Transverse colon (tissue), 4 donors: ENCODE data around the gene PLEKHO2. TPM values are rescaled to one million over a fixed set of nuclear protein-coding genes. Genes with fewer than 3 reads are reported as not detected.
A peak's percentile ranks its signal among the peaks of the same experiment; 100 is the strongest.

Source experiments
- DNase-seq: peaks from one replicate; pipeline ENCODE4 v3.0.0-alpha.2; 2019
- H3K27ac ChIP-seq, 4 donors: fragments of 200-600 bp; sonication (generic); 2 replicates each; pipeline ENCODE4 v1.5.1; 2016 to 2018; ENCODE audit warnings: inconsistent platforms in 4 of 4
- H3K27me3 ChIP-seq: fragments of 200-600 bp; sonication (generic); 2 replicates; pipeline ENCODE4 v1.5.1; 2017; ENCODE audit warnings: inconsistent platforms
- H3K36me3 ChIP-seq, 4 donors: fragments of 200-600 bp; sonication (generic); 2 replicates each; pipeline ENCODE4 v1.5.1; 2017 to 2019; ENCODE audit warnings: inconsistent platforms in 4 of 4
- H3K4me1 ChIP-seq, 4 donors: fragments of 200-600 bp; sonication (generic); 2 replicates each; pipeline ENCODE4 v1.5.1; 2017 to 2020; ENCODE audit warnings: inconsistent platforms in 4 of 4
- H3K4me3 ChIP-seq, 4 donors: fragments of 200-600 bp; sonication (generic); 1 replicate in 1 of 4; 2 replicates in 3 of 4; pipeline versions ENCODE4 v1.5.1 to v1.6.1; 2017 to 2019; ENCODE audit warnings: inconsistent platforms in 4 of 4
- H3K9me3 ChIP-seq, 2 donors: fragments of 200-600 bp; sonication (generic); 2 replicates each; pipeline ENCODE4 v1.5.1; 2017 to 2019; ENCODE audit warnings: inconsistent platforms in 2 of 2
- CTCF ChIP-seq, 5 experiments: fragments of 200-600 bp in 3 of 5; fragments of 450-650 bp in 2 of 5; sonication (generic) in 3 of 5; IDR thresholded peaks; 1 replicate in 2 of 5; 2 replicates in 3 of 5; pipeline ENCODE4 v1.5.1; 2016 to 2017; ENCODE audit warnings: antibody characterized with exemption in 5 of 5, inconsistent platforms in 3 of 5, mild to moderate bottlenecking in 2 of 5, moderate library complexity in 1 of 5
- EP300 ChIP-seq: sonication (generic); formaldehyde crosslinking; IDR thresholded peaks from one replicate; pipeline ENCODE4 v1.6.1; 2017; ENCODE audit warnings: antibody characterized with exemption, low read depth
- POLR2A ChIP-seq: fragments of 450-650 bp; IDR thresholded peaks from one replicate; pipeline ENCODE4 v1.6.1; 2016; ENCODE audit warnings: antibody characterized with exemption, mild to moderate bottlenecking, moderate library complexity
- POLR2AphosphoS5 ChIP-seq, 3 donors: sonication (generic); formaldehyde crosslinking; IDR thresholded peaks; one replicate each; pipeline ENCODE4 v1.6.1; 2016; ENCODE audit warnings: antibody characterized with exemption in 3 of 3
- WGBS, 2 donors: methylation state at CpG; one replicate each; pipeline ENCODE4 v1.1.5; 2018; ENCODE audit warnings: low coverage in 1 of 2; 5-methylcytosine and 5-hydroxymethylcytosine counted together
- in situ Hi-C, 4 donors: fragments of 200-750 bp; cut with MboI; loops; one replicate each; pipeline versions ENCODE4 v1.15.0 to v1.15.1; 2017; ENCODE audit warnings: low sequenced_read_pairs in 3 of 4, low pct_ligation_motif_present in 1 of 4, low pct_unique_long_range_greater_than_20kb in 1 of 4
- intact Hi-C: fragments of 100-400 bp; cut with DNase I; formaldehyde crosslinking; loops from one replicate; pipeline ENCODE4 v1.15.1; 2023; ENCODE audit warnings: low total_unique reads
- total RNA-seq, 4 donors: library from RNA; depleted of rRNA; stranded (reverse); fragments of >200 nt; gene quantifications; one replicate each; pipeline ENCODE4 v1.1.0, GENCODE V29; 2016

PLEKHO2 gene
- total RNA-seq, 4 donors from 2014 or later, result 4.6 to 12.3 (median 9.8) TPM

DNA sequence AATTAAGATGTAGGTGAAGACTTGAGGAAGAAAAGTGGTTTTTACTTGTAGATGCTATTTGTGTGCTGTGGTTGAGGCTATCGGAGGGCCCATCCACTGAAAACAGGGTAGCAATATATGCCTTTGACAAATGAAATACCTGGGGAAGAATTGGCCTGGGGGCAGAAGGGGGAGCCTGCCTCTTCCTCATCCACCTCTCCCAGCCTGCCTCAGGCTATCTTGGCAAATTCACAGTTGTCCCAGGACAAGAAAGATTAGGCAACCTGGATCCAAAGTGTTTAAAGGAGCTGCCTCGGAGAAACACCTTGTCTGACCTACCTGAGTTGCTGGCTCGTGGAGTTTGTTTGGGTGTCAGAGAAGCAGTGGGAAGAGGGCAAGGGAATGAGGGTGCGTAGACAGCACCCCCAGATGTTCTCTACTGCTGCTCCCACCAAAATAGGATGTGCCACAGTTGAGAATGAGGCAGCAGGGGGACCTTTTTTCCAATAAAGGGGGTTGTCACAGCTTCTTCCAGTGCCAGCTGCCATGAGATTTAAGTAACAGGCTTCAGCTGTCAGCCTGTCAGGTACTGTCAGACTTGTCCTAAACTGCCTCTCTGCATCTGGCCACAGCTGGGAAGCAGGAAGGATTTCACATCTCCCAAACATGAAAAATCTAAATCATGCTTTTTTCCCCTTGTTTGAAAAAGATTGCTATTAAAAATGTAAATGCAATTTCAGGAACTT, 9.2 kb downstream of the PLEKHO2 start:
- H3K4me3 ChIP-seq, result no peak overlapping the region
- H3K27ac ChIP-seq, result peak overlapping the region; percentile 75 to 85 (median 82)
- WGBS, 2 donors, result 77 to 100% methylated on average over 1 to 4 of the region's 4 CpGs
- TF ChIP-seq EP300 (no peak), CTCF (IDR thresholded peaks at IDR 0.05) (no peak), POLR2AphosphoS5 (IDR thresholded peaks at IDR 0.05) (no peak)
- in situ Hi-C loops, result no loop called here
- no peaks in the 10 kb centered on the region for H3K27me3 ChIP-seq
- H3K36me3 ChIP-seq, result no peaks in the 10 kb centered on the region
- intact Hi-C loops, result no loop called here
- H3K4me1 ChIP-seq, result peaks cover 31 to 71% (median 54%) of the 10 kb centered on the region in 4 donors
- H3K9me3 ChIP-seq, result no peaks in the 10 kb centered on the region
- DNase-seq, result no peak

DNA sequence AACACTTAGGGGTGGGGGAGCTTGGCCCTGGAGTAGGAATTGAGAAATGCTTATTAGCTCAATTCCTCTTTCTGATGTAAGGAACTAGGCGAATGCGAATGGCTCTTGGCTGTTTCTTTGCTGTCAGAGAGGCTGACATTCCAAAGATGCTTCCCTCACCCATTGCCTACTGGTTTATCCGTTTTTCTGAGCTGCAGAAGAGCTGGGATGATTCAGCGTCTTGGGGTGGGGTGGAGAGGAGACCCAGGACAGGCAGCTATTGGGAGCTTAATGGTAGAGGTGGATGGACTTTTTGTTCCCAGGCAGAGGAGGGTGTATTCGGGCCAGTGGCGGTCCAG, 9.8 kb downstream of the PLEKHO2 start:
- peak; percentile 35 for DNase-seq
- Histone ChIP-seq H3K27ac (peak overlapping the region; percentile 75 to 85 (median 82)), H3K9me3 (no peaks in the 10 kb centered on the region), H3K27me3 (no peaks in the 10 kb centered on the region), H3K4me3 (no peak overlapping the region), H3K36me3 (no peaks in the 10 kb centered on the region), H3K4me1 (peaks cover 36 to 71% (median 56%) of the 10 kb centered on the region in 4 donors)
- in situ Hi-C loops (no loop called here), intact Hi-C loops (no loop called here)
- WGBS, 2 donors, result 20 to 64% methylated on average over 2 to 6 of the region's 6 CpGs
- no peak for TF ChIP-seq POLR2A
- TF ChIP-seq EP300, result no peak
- TF ChIP-seq POLR2AphosphoS5 (IDR thresholded peaks at IDR 0.05), result peak in 2 of 3 donors; percentile 35 to 48

DNA sequence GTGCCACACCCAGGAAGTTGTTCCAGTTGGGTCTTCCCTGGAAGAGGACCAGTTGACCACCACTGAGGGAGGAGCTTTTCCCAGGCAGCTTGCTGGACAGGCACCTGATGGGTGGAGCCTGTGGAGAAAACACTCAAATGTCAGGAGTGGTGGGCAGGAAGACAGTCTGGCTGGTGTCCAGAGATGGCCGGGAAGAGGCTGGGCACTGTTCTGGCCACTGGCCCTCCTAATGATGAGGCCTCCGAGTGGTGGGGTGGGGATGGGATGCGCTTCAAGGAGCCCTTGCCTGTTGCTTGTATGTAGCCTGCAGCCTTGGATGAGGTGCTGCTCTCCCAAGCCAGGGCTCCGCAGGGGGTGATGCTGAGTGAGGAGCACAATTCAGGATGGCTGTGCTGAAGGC, 12.3 kb downstream of the PLEKHO2 start:
- H3K36me3 ChIP-seq, result no peaks in the 10 kb centered on the region
- in situ Hi-C loops, result no loop called here

DNA sequence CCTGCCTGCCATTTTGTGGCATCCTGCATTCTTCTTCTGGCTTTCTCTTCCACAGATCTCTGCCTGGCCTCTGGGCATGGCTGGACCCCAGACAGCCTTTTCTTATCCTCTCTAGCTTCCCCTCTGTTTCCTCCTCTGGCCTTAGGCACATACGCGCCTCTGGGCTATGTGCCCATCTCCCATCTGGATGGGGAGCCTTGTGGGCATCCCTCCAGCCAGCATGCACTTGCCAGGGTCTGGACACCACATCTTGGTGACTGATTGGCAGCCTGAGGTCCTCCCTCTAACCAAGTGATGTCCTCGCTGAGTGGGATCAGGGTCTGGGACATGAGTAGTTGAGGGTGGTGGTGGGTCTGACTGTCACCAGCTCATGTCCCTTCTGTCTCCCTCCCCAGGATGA, 12.8 kb downstream of the PLEKHO2 start:
- Histone ChIP-seq H3K4me1 (peaks cover 46 to 82% (median 60%) of the 10 kb centered on the region in 4 donors), H3K36me3 (no peaks in the 10 kb centered on the region), H3K4me3 (no peak overlapping the region), H3K9me3 (no peaks in the 10 kb centered on the region), H3K27ac (peak overlapping the region; percentile 39 to 86 (median 84)), H3K27me3 (no peaks in the 10 kb centered on the region)
- intact Hi-C loops (no loop called here), in situ Hi-C loops (no loop called here)
- 83 to 91% methylated on average over 3 of the region's 3 CpGs for WGBS, 2 donors
- no peak for DNase-seq
- no peak for TF ChIP-seq POLR2A
- TF ChIP-seq POLR2AphosphoS5 (IDR thresholded peaks at IDR 0.05), result no peak
- TF ChIP-seq CTCF (IDR thresholded peaks at IDR 0.05), result no peak
- TF ChIP-seq EP300, result no peak

More for the DNA sequence above, 12.3 kb downstream of the PLEKHO2 start:
- no peaks in the 10 kb centered on the region for H3K27me3 ChIP-seq
- H3K27ac ChIP-seq, result peak overlapping the region; percentile 39 to 86 (median 84)
- intact Hi-C loops, result no loop called here
- peaks cover 46 to 77% (median 60%) of the 10 kb centered on the region in 4 donors for H3K4me1 ChIP-seq
- WGBS, 2 donors, result 93% methylated on average over 4 of the region's 4 CpGs; no CpG with 5 or more reads in 1 of the 2 donors
- H3K9me3 ChIP-seq, result no peaks in the 10 kb centered on the region
- TF ChIP-seq CTCF (IDR thresholded peaks at IDR 0.05) (no peak), POLR2A (no peak), EP300 (no peak), POLR2AphosphoS5 (IDR thresholded peaks at IDR 0.05) (no peak)
- no peak for DNase-seq
- H3K4me3 ChIP-seq, result no peak overlapping the region
